AG08395 (cell line): Measurements from ENCODE around the gene ABCC11.
"Not testable (repeated sequence)": the region's sequence is repeated elsewhere in the genome, so short reads cannot be mapped to it uniquely, and the experiment has no call there.

Experiments used
- DNase-seq: peaks from one replicate; pipeline ENCODE4 v3.0.0; 2012; ENCODE audit warnings: mixed read lengths, low spot score

ABCC11 gene

DNA sequence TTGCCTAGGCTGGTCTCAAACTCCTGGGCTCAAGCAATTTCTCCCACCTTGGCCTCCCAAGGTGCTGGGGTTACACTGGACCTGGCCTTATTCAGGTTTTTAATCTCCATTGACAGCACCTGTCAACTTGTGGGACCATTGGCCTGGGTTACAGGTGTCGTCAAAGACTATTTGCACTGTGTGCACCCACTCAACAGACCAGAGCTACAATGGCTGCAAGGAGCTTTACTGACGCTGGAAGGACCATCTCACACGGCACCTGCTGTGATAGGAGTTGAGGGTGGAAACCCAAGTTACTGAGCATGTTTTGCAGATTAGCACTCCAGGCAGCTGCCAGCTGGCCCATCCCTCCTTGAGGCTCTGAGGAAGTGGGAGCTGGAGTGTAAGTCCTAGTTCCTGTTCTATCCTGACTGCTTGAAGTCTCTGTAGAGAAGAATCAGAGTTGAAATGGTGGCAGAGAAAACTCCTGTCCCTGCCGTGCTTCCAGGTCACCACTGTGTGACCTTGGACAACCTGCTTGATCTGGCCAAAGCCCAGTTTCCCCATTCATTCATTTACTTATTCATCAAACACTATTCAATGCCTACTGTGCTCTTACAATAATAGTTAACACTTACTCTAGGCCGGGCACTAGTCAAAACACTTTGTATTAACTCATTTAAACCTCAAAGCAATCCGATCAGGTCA lies 45.7 kb downstream of the ABCC11 start:
- no peak for DNase-seq

DNA sequence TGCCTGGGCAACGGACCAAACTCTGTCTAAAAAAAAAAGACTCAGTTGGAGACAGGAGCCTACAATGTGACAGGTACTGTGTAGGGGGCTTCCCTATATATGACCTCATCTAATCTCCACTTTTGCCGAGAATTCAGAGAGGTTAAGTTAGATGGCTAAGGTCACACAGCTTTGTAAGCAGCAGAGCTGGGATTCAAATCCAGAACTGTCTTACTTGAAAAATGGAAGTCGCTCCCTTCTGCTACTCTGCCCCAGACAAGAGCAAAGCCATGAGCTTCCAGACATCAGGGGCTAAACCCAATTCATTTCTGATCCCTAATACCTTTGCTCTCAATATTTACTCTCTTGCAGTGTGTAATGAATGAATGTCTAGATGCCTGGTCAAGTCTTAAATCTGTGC lies 50.0 kb downstream of the ABCC11 start:
- no peak for DNase-seq

DNA sequence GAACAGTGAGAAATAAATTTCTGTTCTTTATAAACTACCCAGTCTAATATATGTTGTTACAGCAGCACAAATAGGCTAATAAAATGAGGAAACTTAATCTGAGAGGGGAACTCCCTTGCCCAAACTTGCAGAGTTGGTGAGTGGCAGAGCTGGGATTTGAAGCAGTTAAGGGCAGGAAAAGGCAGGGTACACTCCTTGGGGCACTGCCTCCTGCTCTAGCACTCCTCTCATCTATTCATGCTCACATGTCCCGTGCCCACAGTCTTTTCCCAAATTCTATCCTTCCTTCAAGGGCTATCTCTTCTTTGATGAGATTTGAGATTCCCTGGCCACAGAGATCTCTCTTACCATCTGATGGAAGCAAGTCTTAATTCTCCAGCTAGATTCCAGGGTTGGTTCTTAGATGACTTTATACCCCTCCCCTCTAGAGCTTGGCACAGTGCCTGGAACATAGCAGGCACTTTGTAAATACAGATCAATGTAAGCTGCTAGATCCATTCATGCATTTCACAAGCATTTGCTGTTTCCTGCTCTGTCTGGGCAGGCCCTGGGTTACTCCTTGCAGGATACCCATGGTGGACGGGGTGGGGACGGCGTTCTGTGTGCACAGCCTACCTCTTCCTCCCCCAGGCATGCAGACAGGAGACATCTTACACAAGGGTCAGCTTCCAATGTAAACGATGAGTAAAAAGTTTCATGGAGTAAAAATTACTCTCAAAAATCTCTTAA lies 52.3 kb downstream of the ABCC11 start:
- DNase-seq: no peak

DNA sequence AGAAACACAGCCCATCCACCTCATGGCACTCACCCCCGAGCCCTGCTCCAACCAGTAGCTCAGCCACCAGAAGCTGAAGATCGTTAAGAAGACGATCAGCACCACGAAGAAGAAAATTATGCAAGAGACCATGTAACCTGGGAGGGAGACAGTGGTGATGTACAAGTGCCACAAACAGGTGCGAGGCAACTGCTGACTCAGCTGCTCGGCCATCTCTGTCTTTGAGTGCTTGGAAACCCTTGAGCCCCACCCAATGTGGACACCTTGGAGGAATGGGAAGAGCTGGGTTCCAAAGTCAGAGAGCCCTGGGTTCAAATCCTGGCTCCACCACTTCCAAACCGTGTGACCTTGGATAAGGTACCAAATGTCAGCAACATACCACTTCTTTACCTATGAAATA lies 53.5 kb downstream of the ABCC11 start:
- no peak for DNase-seq

DNA sequence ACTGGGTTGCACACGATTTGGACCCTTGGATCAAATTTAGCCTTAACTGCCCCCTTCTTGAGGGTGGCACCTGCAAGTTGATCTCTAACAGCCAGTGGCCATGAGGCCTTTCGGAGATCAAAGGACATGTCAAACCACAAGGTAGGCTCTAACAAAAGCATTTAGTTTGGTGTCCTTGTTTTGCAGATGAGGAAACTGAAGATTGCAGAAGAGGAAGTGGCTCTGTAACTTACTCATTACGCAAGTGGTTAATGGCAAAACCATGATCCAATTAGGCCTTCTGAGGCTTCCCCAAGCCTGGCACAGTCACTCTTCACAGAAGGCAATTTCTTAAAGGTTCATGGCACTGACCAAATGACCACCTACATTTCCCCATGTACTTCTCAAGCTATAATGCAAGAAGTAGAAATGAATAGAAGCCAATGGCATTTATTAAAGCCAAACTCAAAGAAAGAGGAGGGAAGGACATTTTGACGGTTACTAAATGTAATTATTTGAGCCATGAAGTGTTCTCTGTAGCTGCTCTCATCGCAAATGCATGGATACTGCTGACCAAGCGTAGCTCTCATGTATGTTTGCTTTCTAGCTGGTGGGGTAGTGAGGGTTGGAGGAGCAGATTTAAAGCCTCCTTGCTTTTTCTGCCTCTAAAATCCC lies 58.8 kb downstream of the ABCC11 start:
- DNase-seq: no peak

DNA sequence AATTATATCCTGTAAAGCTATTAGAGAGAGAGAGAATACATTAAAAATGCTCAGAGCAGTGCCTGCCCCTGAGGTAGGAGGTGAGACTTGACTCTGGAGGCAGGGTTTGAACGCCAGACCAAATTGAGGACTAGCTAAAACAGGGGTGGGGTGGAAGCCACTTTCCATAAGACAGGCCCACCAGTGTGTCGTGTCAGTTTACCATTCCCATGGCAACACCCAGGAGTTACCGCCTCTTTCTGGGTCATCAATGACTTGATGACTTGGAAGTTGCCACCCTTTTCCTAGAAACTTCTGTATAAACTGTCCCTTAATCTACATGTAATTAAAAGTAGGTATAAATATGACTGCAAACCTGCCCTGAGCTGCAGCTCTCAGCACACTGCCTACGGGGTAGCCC lies 59.6 kb downstream of the ABCC11 start:
- no peak for DNase-seq

DNA sequence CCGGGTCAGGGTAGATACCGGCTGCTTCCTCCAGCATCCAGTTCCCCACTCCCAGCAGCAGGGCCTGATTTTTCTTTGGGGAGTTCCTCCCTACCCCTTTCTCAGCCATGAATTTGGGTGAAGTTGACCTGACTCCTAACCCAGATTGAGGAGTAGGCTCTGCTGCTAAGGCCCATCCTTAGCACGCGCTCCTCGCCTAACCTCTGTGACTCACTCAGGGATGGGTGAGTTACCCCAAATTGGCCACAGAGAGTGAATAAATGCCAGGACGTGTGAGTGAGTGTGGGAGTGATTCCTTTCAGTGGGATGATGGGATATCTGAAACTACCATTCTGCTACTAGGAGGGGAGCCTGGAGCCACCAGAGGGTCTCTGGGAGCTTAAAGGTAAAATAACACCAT lies 62.7 kb downstream of the ABCC11 start:
- no peak for DNase-seq

DNA sequence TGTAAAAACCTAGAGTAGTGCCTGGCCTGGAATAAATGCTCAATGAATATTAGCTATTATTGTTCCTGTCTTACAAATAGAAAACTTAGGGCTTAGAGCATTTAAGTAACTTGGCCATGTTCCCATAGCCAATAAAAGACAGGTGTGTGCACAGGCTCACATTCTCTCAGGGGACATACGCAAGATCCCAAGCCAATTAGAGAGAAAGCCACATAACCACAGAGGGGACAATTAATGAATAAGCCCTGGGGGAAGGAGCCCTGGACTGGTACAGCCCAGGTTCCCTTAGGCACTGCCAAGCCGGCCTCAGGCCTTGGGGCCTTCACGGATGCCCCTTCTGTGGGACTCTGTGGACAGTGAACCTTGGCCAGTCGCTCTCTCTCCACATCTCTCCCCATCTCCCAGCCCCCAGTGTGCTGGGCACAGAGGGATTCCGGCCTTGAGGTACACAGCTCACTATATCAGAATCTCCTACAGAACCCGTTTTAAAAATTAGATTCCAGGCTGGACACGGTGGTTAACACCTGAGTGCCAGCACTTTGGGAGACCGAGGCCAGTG lies 64.3 kb downstream of the ABCC11 start:
- DNase-seq: no peak

DNA sequence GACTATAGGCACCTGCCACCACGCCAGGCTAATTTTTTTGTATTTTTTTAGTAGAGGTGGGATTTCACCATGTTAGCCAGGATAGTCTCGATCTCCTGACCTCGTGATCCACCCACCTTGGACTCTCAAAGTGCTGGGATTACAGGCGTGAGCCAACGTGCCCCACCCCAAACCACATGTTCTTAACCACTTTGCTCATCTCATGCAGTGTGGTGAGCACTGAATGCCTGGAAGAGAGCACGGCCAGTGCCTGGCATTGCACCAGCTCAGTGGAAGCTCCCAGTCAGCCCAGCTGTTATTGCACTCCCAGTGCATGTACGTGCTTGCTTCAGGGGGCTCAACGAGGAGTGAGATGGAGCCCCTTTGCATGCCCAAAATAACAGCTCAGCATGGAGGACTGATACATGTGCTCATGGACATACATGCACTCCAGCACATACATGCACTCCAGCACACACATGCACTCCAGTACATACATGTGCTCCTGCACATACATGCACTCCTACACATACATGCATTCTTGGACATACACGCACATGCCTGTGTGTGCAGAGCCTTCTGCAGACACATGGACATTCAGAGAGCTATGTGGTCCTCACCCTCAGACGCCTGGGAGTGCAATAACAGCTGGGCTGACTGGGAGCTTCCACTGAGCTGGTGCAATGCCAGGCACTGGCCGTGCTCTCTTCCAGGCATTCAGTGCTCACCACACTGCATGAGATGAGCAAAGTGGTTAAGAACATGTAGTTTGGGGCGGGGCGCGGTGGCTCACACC lies 65.4 kb downstream of the ABCC11 start:
- DNase-seq: not testable (repeated sequence)

DNA sequence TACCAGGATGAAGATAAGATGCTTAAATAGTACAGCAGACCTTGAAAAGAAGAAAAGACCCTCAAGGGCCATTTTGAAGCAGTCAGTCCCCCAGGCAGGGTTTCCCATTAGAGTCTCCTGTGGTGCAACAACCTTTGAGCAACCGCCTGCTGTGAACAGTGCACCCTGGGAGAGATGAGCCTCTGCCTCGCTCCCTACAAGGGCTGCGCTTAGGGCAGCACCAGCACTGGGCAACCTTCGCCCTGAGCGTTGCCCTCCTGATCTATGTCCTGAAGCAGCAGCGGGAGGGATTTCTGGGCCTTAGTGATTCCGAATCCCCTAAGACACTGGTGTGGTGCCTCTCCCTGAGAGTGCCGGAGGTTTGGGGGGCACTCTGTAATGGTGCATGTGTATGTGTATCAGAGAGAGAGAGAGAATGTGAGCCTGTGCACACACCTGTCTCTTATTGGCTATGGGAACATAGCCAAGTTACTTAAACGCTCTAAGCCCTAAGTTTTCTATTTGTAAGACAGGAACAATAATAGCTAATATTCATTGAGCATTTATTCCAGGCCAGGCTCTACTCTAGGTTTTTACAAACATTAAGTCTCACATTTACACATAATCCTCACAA lies 66.4 kb downstream of the ABCC11 start:
- no peak for DNase-seq

DNA sequence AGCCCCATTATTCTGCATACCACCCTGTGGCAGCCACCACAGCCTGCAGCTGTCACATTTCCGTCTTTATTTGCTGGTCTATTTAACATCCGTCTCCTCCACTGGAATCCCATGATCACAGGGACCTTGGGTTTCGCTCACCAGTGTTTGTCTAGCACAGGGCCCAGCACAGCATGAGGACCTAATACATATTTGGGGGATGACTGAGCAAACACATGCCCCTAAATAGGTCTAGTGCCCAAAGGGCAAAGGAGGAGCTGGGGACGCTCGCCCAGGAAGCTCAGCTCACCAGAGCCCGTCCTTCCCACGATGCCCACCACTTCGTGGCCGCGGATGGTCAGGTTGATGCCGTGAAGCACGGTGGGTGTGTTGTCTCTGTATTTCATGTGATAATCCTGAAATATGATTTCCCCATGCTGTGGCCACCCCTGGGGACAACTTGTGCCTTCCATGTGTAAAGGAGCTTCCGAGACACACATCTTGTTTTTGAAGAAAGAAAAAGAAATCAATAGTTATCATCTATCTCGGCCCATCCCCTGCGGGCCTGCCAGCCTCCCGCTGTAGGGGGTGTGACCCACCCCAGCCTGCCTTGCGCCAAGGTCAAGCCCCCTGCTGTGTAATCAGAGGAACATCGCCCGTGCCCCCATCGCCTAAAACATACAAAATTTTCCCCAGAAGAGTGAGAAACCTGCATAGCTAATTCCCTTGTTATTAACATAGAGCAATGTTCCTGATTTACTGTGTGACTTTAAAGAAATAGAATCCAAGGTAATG lies 70.5 kb downstream of the ABCC11 start:
- DNase-seq: no peak

DNA sequence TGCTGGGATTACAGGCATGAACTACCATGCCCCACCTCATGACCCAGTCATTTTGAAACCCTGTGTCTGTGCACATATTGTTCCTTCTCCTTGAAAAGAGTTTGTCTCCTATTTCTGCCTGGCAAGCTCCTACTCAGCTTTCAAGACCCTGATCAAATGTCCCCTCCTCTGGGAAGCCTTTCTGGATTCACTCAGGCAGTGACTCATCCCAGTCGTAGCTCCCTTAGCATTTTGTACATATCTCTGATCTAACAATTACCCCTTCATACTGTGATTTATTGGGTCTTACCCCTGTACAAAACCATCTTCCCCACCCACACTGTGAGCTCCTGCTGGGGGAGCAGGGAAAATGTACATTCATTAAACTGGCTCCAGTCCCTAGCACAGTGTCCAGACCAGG lies 73.5 kb downstream of the ABCC11 start:
- DNase-seq: no peak

DNA sequence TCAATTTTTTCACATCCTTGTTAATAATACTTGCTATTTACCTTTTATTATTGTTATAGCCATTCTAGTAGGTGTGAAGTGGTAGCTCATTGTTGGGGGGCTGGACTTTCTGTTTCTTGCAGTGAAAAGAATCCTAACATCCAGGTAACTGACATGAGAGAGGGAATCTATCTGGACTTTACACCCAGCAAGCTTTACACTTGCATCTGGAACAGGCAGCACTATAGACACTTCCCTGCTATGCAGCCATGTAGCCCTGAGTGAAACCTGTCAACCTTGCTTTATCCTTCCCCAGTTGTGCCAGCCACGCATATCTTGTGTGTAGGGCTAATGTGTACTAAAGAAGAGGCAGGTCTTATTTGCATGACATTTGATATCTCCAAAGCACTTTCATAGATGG lies 74.7 kb downstream of the ABCC11 start:
- DNase-seq: no peak

DNA sequence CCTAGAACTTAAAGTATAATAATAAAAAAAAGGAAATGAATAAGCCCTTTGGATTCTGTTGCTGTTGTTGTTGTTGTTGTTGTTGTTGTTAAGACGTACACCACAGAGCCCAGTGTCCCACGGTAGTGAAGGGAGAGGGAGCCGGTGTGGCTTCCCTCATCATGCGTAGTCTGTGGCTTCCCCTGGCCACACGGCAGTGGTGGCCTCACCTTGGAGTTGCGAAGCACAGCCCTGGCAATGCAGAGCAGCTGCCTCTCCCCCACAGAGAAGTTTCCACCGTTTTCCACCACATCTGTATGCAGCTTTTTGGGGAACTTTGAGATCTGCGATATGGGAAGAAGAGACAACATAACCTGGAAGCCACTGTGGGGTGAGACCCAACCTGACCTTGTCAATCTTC lies 77.4 kb downstream of the ABCC11 start:
- DNase-seq: no peak

DNA sequence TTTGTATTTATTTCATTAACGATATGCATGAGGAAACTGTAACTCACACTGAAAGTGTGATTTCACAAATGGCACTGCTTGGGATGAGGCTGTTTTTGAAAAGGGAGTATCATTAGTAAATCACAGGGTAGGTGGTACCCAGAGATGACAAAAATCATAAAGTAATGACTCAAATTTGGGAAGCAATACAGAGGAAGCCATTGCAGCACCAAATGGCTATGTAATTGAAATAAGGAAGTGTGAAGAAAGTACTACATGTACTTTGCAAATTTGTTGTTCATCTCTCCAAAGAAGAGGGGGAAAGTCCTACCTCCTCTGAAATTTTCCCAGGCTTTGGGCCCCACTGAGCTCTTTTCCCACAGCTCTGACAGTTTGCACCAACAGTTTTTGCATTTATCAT lies 79.3 kb downstream of the ABCC11 start:
- DNase-seq: no peak

DNA sequence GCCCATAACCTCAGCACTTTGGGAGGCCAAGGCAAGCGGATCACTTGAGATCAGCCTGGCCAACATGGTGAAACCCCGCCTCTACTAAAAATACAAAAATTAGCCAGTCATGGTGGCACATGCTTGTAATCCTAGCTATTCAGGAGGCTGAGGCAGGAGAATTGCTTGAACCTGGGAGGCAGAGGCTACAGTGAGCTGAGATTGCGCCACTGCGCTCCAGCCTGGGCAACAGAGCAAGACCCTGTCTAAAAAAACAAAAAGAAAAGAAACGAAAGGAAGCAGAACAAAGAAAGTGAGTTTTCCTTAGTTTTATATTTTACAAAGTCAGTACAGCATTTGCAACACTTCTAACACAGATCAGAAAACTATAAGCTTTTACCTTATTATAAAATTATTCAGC lies 80.7 kb downstream of the ABCC11 start:
- DNase-seq: not testable (repeated sequence)

DNA sequence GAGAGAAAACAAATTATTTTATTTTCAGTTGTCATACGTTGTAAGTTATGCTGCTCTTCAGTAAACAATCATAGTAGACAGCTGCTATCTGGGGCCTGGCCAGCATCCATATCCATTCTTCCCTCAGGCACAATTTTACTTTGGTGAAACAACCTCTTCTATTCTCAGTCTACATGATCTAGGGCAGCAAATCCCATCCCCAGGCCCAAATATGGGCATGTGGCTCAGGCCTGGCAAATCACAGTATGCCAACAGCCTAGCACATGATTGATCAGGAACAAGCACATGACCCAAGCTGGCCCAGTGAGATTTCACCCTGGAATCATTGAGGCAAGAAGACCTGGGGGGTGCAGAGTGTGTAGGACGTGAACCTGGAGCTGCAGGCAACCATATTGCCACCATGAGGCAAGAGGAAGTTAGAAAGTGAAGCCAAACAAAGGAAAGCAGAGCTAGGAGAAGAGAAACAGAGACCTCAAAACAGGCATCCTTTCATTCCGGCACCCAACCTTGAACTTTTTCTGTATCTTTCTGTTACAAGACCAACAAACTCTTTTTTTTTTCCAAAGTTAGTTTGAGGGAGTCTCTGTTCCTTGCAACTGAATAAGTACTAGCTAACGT lies 81.3 kb downstream of the ABCC11 start:
- DNase-seq: no peak

DNA sequence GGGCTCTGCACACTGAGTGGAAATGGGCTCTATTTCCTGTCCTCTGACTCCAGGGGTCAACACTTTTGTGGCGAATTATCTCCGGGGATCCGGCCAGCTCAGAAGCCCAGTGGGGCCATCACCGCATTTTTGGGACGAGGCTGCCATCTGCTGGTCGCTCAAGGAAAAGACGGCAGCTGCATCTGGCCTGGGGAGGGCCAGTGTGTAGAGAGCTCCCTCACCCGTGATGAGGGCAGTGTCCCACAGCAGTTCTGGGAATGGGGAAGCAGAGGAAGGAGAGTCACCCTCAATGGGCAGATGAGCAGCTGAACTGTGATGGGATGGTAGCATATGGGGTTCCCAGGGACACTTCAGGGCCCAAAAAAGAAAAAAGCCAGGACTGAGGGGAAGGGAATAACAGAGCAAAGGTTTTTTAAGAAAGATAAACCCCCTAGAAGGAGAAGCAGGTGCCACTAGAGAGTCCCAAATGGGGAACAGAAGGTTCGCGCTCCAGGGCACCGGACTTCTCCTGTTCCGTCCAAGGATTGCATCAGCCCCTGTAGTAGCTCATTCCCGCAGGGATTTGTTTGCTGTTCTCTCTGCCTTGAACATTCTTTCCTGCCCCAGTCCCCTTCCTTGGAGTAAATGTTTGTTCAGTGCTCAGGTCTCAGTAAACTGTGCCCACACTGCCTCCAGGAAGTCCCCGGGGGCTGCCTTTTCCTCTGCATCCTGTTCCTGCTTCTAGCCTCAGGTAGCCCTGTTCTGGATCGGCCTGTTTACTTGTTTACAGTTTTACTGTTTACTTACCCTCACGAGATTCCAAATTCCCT lies 82.2 kb downstream of the ABCC11 start:
- DNase-seq: peak; percentile 89

DNA sequence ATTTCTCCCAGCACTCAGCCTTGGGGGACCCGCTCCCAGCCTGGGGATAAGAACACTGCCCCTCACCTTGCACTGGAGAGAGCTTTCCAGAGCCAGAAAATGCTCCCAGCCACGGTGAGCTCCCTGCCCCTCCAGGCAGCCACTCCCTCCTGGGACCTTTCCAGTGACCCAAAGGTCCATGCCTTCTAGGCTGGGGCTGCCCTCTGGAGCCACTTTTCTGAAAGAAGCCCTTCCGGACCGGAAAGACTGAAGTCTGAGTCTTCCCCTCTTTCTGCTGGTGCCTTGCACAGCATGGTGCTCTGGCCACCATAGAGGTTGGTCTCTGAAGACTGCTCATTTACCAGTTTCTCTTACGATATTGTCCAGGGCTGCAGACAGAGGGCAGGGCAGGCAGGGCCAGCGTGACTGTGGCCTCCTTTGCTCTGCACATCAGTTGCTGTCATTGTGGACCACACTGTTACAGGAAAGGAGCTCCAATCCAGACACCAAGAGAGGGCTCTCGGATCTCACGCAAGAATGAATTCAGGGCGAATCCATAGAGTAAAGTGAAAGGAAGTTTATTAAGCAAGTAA lies 84.4 kb downstream of the ABCC11 start:
- DNase-seq: no peak
